PFSK-1 (cell line): Measurements from ENCODE around the gene SLC10A7.

ENCODE experiments used
- POLR2AphosphoS5 ChIP-seq: IDR thresholded peaks from 2 replicates; pipeline ENCODE4 v1.6.1; 2012; ENCODE audit warnings: low read depth, mild to moderate bottlenecking, control low read depth, low read length, moderate library complexity
- REST ChIP-seq, 2 experiments: IDR thresholded peaks; 2 replicates each; pipeline versions ENCODE4 v1.6.1 to v1.8.0; 2011 to 2012; ENCODE audit warnings: low read depth in 2 of 2, low read length in 2 of 2, control low read depth in 1 of 2, inconsistent platforms in 1 of 2, mild to moderate bottlenecking in 1 of 2, moderate library complexity in 1 of 2; ENCODE audit not compliant: insufficient read depth in 1 of 2
- SIN3A ChIP-seq: IDR thresholded peaks from 2 replicates; pipeline ENCODE4 v1.6.1; 2012; ENCODE audit warnings: mild to moderate bottlenecking, low read length, moderate library complexity, borderline replicate concordance; ENCODE audit not compliant: insufficient read depth
- TAF1 ChIP-seq: IDR thresholded peaks from 2 replicates; pipeline ENCODE4 v1.6.1; 2012; ENCODE audit warnings: low read length, control low read depth, borderline replicate concordance; ENCODE audit not compliant: insufficient read depth

DNA sequence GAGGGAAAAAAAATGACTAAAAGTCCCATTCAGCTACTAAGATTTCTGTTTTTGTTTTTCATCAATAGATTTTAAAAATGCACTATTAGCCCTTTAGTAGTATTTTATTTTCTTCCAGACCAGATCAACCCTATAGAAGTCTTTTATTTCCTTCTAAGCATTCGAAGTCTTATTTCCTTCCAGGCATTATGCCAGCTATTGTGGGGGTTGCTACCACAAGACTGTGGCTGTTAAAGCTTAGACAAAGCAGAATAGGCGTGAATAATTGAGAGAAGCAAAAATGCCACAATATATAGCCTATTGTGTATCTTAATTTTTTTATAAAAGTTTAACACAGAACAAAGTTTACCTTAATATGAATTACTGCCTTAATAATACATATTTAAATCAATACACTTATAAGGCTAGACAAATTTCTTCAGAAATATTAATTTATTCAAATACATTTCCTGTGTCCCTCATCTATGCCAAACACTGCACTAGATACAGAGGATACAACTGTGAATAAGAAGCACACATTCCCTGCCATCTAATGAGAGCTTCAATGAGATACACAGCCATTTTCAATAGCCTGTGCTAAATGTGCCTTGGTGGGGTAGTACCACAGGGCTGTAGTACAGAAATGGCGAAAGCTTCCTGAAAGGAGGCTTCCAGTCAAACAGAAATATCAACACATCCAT is 33.1 kb downstream of the SLC10A7 start:
- TF ChIP-seq POLR2AphosphoS5 (no peak), REST (IDR thresholded peaks at IDR 0.05; ENCODE audit: insufficient read depth in 1 of 2, low read depth in 2 of 2, low read length in 2 of 2) (no peak), TAF1 (no peak), SIN3A (no peak)
